ENCODE measurements around the gene HLA-DPB1.

Gene HLA-DPB1

DNA sequence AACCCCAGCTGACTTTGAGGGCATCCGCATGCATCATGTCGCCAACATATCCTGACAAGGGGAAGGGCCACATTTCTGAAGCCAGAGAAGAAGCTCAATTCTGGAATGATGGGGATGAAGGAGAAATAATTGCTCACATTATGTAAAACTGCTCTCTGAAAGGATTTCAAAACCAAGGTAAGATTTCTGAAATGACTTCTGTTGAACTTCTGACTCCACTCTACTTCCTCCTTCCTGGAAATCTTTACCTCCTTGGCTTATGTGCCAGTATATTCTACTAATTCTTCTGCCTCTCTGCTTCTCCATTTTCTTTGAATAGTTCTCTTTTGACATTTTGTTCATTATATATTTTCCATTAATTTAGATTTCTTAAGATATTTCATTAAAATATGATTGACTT, 31.9 kb downstream of the HLA-DPB1 start:
- no peak overlapping the region for H3K4me2 ChIP-seq (ENCODE audit: low read length)
- peaks cover 70% of the 10 kb centered on the region for H3K27me3 ChIP-seq (ENCODE audit: control insufficient read depth, insufficient read depth, low read length)
- H3K36me3 ChIP-seq (ENCODE audit: insufficient read depth, low read length) = no peaks in the 10 kb centered on the region
- H3K9me3 ChIP-seq (replicated peaks; ENCODE audit: low read length) = no peaks in the 10 kb centered on the region
- no peak overlapping the region for H3K9ac ChIP-seq (ENCODE audit: low read depth, low read length)
- no peak overlapping the region for H3K4me3 ChIP-seq (ENCODE audit: low read length)
- H3K4me1 ChIP-seq (ENCODE audit: control insufficient read depth, insufficient read depth, low read length) = no peaks in the 10 kb centered on the region

DNA sequence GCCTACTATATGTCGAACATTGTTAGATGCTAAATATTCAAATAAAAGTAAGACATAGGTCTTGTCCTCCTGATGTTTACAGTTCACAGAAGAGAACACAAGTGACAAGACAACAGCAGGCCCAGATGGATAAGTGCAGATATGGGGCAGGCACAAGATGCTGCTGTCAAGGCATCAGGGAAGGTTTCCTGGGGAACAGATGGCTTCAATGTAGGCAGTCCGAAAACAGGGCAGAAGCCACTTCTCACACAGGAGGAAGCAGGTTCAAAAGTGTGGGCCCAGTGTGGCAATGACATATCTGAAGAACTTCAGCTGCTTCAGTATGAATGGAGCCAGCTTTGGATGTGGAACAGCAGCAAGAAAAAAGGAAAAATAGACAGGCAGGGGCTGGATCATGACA, 32.5 kb downstream of the HLA-DPB1 start:
- Histone ChIP-seq H3K9ac (ENCODE audit: low read depth, low read length) (no peak overlapping the region), H3K4me2 (ENCODE audit: low read length) (no peak overlapping the region), H3K9me3 (replicated peaks; ENCODE audit: low read length) (no peaks in the 10 kb centered on the region), H3K27me3 (ENCODE audit: control insufficient read depth, insufficient read depth, low read length) (peaks cover 77% of the 10 kb centered on the region), H3K4me3 (ENCODE audit: low read length) (no peak overlapping the region), H3K4me1 (ENCODE audit: control insufficient read depth, insufficient read depth, low read length) (no peaks in the 10 kb centered on the region), H3K36me3 (ENCODE audit: insufficient read depth, low read length) (no peaks in the 10 kb centered on the region)

DNA sequence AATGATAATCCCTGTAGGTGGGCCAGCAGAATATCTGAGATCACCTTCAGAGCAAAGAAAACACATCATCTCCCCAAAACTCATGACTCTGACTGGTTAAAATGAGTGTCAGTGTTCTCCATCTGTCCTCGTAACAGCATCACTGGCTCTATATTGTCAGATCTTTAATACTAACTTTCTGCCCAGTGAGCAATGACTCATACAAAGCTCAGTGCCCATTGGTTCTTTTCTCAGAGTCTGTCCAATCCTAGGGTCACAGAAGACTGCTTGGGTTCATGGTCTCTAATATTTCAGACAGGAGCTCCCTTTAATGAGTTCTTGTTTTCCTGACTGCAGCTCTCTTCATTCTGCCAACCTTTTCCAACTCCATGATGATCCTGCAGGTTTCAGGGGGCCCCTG, 36.4 kb downstream of the HLA-DPB1 start:
- H3K27me3 ChIP-seq (ENCODE audit: control insufficient read depth, insufficient read depth, low read length) = peaks cover 88% of the 10 kb centered on the region
- no peak overlapping the region for H3K4me2 ChIP-seq (ENCODE audit: low read length)
- no peaks in the 10 kb centered on the region for H3K9me3 ChIP-seq (replicated peaks; ENCODE audit: low read length)
- no peak overlapping the region for H3K9ac ChIP-seq (ENCODE audit: low read depth, low read length)
- no peaks in the 10 kb centered on the region for H3K4me1 ChIP-seq (ENCODE audit: control insufficient read depth, insufficient read depth, low read length)
- H3K36me3 ChIP-seq (ENCODE audit: insufficient read depth, low read length) = no peaks in the 10 kb centered on the region
- no peak overlapping the region for H3K4me3 ChIP-seq (ENCODE audit: low read length)

DNA sequence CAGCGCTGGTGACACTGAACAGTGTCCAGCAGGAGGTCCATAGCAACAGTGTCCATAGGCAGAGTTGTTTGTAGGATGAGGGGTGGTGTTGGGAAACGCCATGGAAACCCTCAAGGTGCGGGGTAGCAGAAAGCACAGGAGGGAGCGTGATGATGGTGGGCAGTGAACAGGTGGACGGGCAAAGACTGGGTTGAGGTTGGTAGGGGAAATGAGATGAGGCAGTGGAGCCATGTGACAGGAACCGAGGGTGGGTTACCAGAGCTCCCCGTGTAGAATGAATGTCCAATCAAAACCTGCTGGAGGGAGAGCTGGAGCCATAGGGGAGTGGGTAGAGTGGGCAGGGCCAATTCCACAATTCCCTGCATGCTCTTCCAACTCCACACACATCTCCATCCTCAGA, 38.0 kb downstream of the HLA-DPB1 start:
- no peaks in the 10 kb centered on the region for H3K4me1 ChIP-seq (ENCODE audit: control insufficient read depth, insufficient read depth, low read length)
- no peaks in the 10 kb centered on the region for H3K9me3 ChIP-seq (replicated peaks; ENCODE audit: low read length)
- no peak overlapping the region for H3K4me2 ChIP-seq (ENCODE audit: low read length)
- peaks cover 87% of the 10 kb centered on the region for H3K27me3 ChIP-seq (ENCODE audit: control insufficient read depth, insufficient read depth, low read length)
- no peak overlapping the region for H3K9ac ChIP-seq (ENCODE audit: low read depth, low read length)
- H3K4me3 ChIP-seq (ENCODE audit: low read length) = no peak overlapping the region
- no peaks in the 10 kb centered on the region for H3K36me3 ChIP-seq (ENCODE audit: insufficient read depth, low read length)

DNA sequence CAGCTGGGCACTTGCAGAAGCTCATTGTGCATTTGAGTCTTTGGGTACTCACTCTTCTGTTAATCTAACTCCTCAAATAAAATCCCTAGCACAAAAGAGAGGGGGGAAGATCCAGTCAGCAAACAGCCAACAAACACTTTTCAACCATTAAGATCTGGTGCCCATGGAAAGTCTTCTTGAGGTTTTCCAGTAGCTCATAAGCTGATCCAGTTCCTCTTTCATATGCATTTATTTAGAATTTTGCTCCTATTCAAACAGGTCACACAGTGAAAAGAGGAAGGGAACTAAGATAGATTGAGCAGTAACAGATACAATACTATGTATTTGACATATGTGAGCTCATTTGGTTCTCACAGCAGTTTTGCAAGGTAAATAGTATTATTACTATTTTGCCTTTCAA, 38.6 kb downstream of the HLA-DPB1 start:
- Histone ChIP-seq H3K27me3 (ENCODE audit: control insufficient read depth, insufficient read depth, low read length) (peaks cover 86% of the 10 kb centered on the region), H3K4me1 (ENCODE audit: control insufficient read depth, insufficient read depth, low read length) (no peaks in the 10 kb centered on the region), H3K36me3 (ENCODE audit: insufficient read depth, low read length) (no peaks in the 10 kb centered on the region), H3K4me2 (ENCODE audit: low read length) (no peak overlapping the region), H3K4me3 (ENCODE audit: low read length) (no peak overlapping the region), H3K9ac (ENCODE audit: low read depth, low read length) (no peak overlapping the region), H3K9me3 (replicated peaks; ENCODE audit: low read length) (no peaks in the 10 kb centered on the region)

DNA sequence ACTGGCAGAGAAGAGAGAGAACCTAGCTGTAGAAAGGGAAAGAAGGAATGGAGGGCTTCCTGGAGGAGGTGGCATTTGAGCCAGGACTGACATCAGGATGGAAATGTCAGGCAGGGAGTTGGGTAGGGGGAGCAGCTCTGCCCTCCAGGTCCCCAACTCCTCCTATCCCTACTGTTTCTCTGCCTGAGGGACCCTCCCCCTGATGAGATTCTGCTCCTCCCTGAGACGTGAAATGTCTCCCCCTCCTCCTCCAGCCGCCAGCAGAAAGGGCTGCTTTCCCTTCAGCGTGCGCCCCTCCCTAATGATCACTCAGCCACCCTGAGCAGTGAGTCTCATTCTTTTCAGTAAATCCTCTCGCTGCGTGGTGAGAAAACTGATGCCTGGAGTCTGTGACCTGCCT, 40.6 kb downstream of the HLA-DPB1 start:
- Histone ChIP-seq H3K27me3 (ENCODE audit: control insufficient read depth, insufficient read depth, low read length) (peaks cover 86% of the 10 kb centered on the region), H3K4me3 (ENCODE audit: low read length) (no peak overlapping the region)

DNA sequence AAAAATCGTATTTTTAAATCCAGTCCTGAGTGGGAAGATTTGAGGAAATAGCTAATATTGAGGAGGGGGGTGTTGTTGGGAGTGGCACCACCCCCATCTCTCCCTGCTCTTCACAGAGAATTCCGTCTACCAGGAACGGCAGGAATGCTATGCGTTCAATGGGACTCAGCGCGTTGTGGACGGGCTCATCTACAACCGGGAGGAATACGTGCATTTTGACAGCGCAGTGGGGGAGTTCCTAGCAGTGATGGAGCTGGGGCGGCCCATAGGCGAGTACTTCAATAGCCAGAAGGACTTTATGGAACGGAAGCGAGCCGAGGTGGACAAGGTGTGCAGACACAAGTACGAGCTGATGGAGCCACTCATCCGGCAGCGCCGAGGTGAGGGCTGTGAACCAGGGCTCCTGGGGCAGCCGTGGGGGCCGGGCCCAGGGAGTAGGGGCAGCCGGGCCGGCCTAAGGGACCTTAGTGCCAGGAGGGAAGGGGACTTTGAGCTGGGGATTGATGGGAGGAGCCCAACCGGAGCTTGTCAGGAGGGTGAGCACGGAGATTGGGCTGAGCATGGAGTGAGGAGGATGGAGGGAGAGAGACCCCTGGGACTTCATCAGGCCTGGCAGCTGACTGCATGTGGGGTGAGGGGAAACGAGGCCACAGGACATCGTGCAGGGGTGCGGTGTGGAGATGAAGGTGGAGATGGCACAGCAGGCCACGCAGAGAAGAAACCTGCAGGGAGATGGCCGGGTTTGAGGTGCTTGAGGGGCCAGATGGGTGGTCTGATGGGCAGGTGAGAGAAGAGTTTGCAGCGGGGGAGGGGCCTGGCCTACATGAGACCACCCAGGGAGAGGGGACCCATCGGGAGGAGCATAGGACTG, 41.3 kb downstream of the HLA-DPB1 start:
- no peak overlapping the region for H3K9ac ChIP-seq (ENCODE audit: low read depth, low read length)
- no peaks in the 10 kb centered on the region for H3K4me1 ChIP-seq (ENCODE audit: control insufficient read depth, insufficient read depth, low read length)
- no peak overlapping the region for H3K4me2 ChIP-seq (ENCODE audit: low read length)
- no peaks in the 10 kb centered on the region for H3K9me3 ChIP-seq (replicated peaks; ENCODE audit: low read length)
- H3K36me3 ChIP-seq (ENCODE audit: insufficient read depth, low read length) = no peaks in the 10 kb centered on the region
- peaks cover 83% of the 10 kb centered on the region for H3K27me3 ChIP-seq (ENCODE audit: control insufficient read depth, insufficient read depth, low read length)
- H3K4me3 ChIP-seq (ENCODE audit: low read length) = no peak overlapping the region

More for the DNA sequence above, 40.6 kb downstream of the HLA-DPB1 start:
- Histone ChIP-seq H3K4me2 (ENCODE audit: low read length) (no peak overlapping the region), H3K9ac (ENCODE audit: low read depth, low read length) (no peak overlapping the region), H3K9me3 (replicated peaks; ENCODE audit: low read length) (no peaks in the 10 kb centered on the region), H3K4me1 (ENCODE audit: control insufficient read depth, insufficient read depth, low read length) (no peaks in the 10 kb centered on the region), H3K36me3 (ENCODE audit: insufficient read depth, low read length) (no peaks in the 10 kb centered on the region)

DNA sequence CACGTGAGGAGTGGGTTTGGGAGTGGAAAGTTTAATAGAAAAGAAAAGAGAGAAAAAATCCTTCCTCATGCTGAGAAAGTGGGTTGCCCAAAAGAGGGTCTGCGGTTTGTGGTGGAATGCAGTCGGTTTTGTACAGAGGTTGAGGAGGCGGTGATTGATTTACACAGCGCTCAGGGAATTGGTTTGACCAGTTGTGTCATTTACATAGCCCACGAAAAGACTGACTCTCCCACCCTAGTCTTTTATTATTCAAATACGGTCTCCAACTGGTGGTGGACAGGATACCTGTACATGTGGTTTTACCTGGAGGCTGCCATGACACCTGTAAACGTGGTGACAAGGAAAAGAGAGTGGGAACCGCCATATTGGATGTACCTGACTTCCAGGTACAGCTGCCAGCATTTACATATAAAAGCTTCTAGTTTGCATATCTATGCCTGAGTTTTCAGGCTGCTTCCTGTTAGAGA, 42.1 kb downstream of the HLA-DPB1 start:
- Histone ChIP-seq H3K9me3 (replicated peaks; ENCODE audit: low read length) (no peaks in the 10 kb centered on the region), H3K4me3 (ENCODE audit: low read length) (no peak overlapping the region), H3K4me1 (ENCODE audit: control insufficient read depth, insufficient read depth, low read length) (no peaks in the 10 kb centered on the region), H3K36me3 (ENCODE audit: insufficient read depth, low read length) (no peaks in the 10 kb centered on the region), H3K9ac (ENCODE audit: low read depth, low read length) (no peak overlapping the region), H3K27me3 (ENCODE audit: control insufficient read depth, insufficient read depth, low read length) (peaks cover 85% of the 10 kb centered on the region), H3K4me2 (ENCODE audit: low read length) (no peak overlapping the region)

DNA sequence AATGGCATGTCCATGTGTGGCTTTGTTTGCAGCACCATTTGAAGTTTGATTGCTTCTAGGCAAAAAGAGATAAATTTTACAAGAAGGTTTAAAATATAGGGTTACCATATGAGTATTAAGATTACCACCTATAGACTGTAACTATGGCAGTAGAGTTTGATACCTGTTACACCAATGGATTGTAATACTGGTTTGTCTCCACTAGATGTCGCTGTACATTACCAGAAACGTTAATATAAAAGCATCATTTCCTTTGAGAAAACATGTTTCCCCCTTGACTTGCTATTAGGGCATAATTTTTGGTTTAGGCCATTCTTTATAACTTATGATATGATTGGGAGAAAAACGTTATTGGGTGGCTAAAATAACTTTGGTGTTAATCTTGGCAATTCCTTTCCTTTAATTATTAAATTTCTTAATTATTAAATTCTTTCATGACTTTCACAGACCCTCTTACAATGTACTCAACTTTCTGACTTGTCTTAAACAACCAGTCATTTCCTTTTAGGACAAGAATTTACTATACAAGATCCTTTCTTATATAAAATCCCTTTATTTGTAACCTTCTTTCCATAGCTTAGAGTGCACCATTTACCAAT, 42.8 kb downstream of the HLA-DPB1 start:
- no peak overlapping the region for H3K9ac ChIP-seq (ENCODE audit: low read depth, low read length)
- H3K27me3 ChIP-seq (ENCODE audit: control insufficient read depth, insufficient read depth, low read length) = peaks cover 77% of the 10 kb centered on the region
- no peak overlapping the region for H3K4me3 ChIP-seq (ENCODE audit: low read length)
- H3K9me3 ChIP-seq (replicated peaks; ENCODE audit: low read length) = no peaks in the 10 kb centered on the region
- H3K4me1 ChIP-seq (ENCODE audit: control insufficient read depth, insufficient read depth, low read length) = no peaks in the 10 kb centered on the region
- no peaks in the 10 kb centered on the region for H3K36me3 ChIP-seq (ENCODE audit: insufficient read depth, low read length)
- no peak overlapping the region for H3K4me2 ChIP-seq (ENCODE audit: low read length)

DNA sequence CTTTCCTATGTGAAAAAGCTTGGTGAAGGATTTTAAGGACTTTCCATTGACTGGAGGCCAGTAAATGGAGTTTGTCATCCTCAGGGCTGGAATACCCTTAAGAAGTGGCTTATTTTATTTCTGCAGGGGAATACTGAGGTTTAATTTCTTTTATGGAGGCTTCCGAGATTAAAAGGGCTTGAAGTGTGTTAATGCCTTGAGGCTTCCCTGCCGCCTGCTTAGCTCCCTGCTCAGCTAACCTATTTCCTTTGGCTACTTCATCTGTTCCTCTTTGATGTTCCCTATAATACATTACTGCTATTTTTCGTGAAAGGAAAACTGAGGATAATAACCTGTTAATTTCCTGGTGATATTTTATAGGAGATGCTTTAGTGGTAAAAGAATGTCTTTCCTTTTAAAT, 44.2 kb downstream of the HLA-DPB1 start:
- Histone ChIP-seq H3K4me3 (ENCODE audit: low read length) (no peak overlapping the region), H3K27me3 (ENCODE audit: control insufficient read depth, insufficient read depth, low read length) (peaks cover 64% of the 10 kb centered on the region), H3K4me1 (ENCODE audit: control insufficient read depth, insufficient read depth, low read length) (no peaks in the 10 kb centered on the region), H3K9me3 (replicated peaks; ENCODE audit: low read length) (no peaks in the 10 kb centered on the region), H3K4me2 (ENCODE audit: low read length) (no peak overlapping the region), H3K36me3 (ENCODE audit: insufficient read depth, low read length) (no peaks in the 10 kb centered on the region), H3K9ac (ENCODE audit: low read depth, low read length) (no peak overlapping the region)

DNA sequence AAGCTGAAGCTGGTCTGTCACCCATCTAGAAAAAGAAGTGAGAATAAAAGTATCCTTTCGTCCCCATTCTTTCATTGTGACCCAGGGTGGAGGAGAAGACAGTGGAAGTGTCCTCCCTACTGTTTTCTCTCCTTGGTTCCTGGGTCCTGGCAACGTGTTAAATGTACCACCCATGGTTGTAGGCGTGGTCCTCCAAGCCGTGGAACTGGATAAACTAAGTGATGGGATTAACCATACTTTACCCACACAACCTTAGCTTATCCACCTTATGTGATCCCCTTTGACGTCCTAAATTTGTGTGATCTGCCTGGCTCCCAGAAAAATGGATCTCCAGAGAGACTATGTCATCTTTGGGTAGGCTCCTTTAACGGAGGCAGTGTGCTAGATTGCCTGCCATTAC, 47.4 kb downstream of the HLA-DPB1 start:
- no peak overlapping the region for H3K9ac ChIP-seq (ENCODE audit: low read depth, low read length)
- no peaks in the 10 kb centered on the region for H3K9me3 ChIP-seq (replicated peaks; ENCODE audit: low read length)
- H3K36me3 ChIP-seq (ENCODE audit: insufficient read depth, low read length) = no peaks in the 10 kb centered on the region
- H3K4me1 ChIP-seq (ENCODE audit: control insufficient read depth, insufficient read depth, low read length) = no peaks in the 10 kb centered on the region
- H3K27me3 ChIP-seq (ENCODE audit: control insufficient read depth, insufficient read depth, low read length) = peaks cover 55% of the 10 kb centered on the region
- no peak overlapping the region for H3K4me2 ChIP-seq (ENCODE audit: low read length)
- no peak overlapping the region for H3K4me3 ChIP-seq (ENCODE audit: low read length)
